Ovary (tissue), 3 donors: Measurements from ENCODE around the gene KRT2.

Source experiments
- CTCF ChIP-seq, 3 donors: fragments of 450-650 bp in 2 of 3; fragments of 200-600 bp in 1 of 3; IDR thresholded peaks; one replicate each; pipeline versions ENCODE4 v1.5.1 to v1.8.0; 2016 to 2022; ENCODE audit warnings: antibody characterized with exemption in 3 of 3, mild to moderate bottlenecking in 1 of 3
- EP300 ChIP-seq: sonication (generic); formaldehyde crosslinking; IDR thresholded peaks from one replicate; pipeline ENCODE4 v1.6.1; 2017; ENCODE audit warnings: antibody characterized with exemption
- POLR2A ChIP-seq: fragments of 450-650 bp; IDR thresholded peaks from one replicate; pipeline ENCODE4 v1.6.1; 2017; ENCODE audit warnings: antibody characterized with exemption, mild to moderate bottlenecking, moderate library complexity
- donor health status: DM: no; HTN: no; CAD: no.

DNA sequence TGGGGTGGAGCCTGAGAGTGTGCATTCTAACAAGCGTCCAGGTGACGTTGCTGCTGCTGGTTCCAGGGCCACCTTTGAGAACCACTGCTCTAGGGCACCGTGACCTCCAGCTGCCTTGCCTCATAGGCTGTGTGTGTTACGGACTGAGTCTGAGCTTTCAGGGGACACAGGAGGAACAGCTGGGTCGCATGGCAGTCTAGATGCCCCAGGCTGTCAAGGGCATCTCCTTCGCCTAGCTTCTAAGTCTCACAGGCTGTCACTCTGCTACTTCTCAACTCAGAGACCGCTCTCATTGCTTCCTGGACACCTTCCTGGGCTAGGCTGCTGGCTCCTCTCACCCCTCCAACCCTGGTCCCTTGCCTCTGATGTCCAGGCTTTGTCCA lies 34.6 kb downstream of the KRT2 start:
- no peak for TF ChIP-seq CTCF (IDR thresholded peaks at IDR 0.05)
- no peak for TF ChIP-seq EP300
- no peak for TF ChIP-seq POLR2A
